ENCODE results near the gene PAX3. TPM values are rescaled to one million over a fixed set of nuclear protein-coding genes. Genes with fewer than 3 reads are reported as not detected.

PAX3 gene
- total RNA-seq, 1 donor from 2014 or later = not detected

GRCh38 chr2:222298001-222298310, 842 bp downstream of the PAX3 start:
- H3K27me3 ChIP-seq (ENCODE audit: control insufficient read depth, insufficient read depth, low read length) = peaks cover 89% of the 10 kb centered on the region
- FAIRE-seq (no peak), DNase-seq (ENCODE audit: low read depth) (no peak)
- H3K36me3 ChIP-seq (ENCODE audit: control insufficient read depth, insufficient read depth, low read length) = no peaks in the 10 kb centered on the region
- no peak for TF ChIP-seq CTCF (IDR thresholded peaks at IDR 0.05; ENCODE audit: insufficient read depth, low read length, severe bottlenecking)
- H3K4me3 ChIP-seq (ENCODE audit: low read depth, low read length) = no peak overlapping the region

GRCh38 chr2:222297600-222297935, 1.2 kb downstream of the PAX3 start:
- no peaks in the 10 kb centered on the region for H3K36me3 ChIP-seq (ENCODE audit: control insufficient read depth, insufficient read depth, low read length)
- H3K27me3 ChIP-seq (ENCODE audit: control insufficient read depth, insufficient read depth, low read length) = peaks cover 89% of the 10 kb centered on the region
- FAIRE-seq (no peak), DNase-seq (ENCODE audit: low read depth) (no peak)
- TF ChIP-seq CTCF (IDR thresholded peaks at IDR 0.05; ENCODE audit: insufficient read depth, low read length, severe bottlenecking) = no peak
- H3K4me3 ChIP-seq (ENCODE audit: low read depth, low read length) = no peak overlapping the region

- Histone ChIP-seq H3K4me3 (ENCODE audit: low read depth, low read length) (no peak overlapping the region), H3K27me3 (ENCODE audit: control insufficient read depth, insufficient read depth, low read length) (peaks cover 88% of the 10 kb centered on the region), H3K36me3 (ENCODE audit: control insufficient read depth, insufficient read depth, low read length) (no peaks in the 10 kb centered on the region)
- DNase-seq (ENCODE audit: low read depth) (no peak), FAIRE-seq (no peak)
- no peak for TF ChIP-seq CTCF (IDR thresholded peaks at IDR 0.05; ENCODE audit: insufficient read depth, low read length, severe bottlenecking)
Observed at GRCh38 chr2:222296911-222297599, 1.7 kb downstream of the PAX3 start.

DNA sequence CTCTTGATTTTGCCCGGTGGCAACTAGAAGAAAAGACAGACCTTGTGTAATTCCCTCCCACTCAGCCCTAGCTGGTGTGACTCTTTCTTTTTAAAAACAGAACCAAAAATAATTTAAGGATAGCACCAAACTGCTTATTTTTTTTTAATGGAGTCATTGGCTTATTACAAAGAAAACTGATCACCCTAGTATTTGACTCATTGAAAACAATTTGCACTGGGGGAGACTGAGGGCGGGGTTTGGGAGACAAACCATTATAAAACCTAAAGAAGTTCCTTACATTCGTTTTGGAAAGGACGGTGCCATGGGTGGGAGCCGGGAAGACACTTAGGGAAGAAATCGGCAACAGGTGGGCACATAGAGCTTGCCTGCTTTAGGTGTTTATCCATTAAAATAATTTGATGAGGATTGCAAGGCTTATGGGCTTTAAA, 2.5 kb downstream of the PAX3 start:
- FAIRE-seq (no peak), DNase-seq (ENCODE audit: low read depth) (no peak)
- Histone ChIP-seq H3K4me3 (ENCODE audit: low read depth, low read length) (no peak overlapping the region), H3K27me3 (ENCODE audit: control insufficient read depth, insufficient read depth, low read length) (peaks cover 87% of the 10 kb centered on the region), H3K36me3 (ENCODE audit: control insufficient read depth, insufficient read depth, low read length) (no peaks in the 10 kb centered on the region)
- TF ChIP-seq CTCF (IDR thresholded peaks at IDR 0.05; ENCODE audit: insufficient read depth, low read length, severe bottlenecking) = no peak

DNA sequence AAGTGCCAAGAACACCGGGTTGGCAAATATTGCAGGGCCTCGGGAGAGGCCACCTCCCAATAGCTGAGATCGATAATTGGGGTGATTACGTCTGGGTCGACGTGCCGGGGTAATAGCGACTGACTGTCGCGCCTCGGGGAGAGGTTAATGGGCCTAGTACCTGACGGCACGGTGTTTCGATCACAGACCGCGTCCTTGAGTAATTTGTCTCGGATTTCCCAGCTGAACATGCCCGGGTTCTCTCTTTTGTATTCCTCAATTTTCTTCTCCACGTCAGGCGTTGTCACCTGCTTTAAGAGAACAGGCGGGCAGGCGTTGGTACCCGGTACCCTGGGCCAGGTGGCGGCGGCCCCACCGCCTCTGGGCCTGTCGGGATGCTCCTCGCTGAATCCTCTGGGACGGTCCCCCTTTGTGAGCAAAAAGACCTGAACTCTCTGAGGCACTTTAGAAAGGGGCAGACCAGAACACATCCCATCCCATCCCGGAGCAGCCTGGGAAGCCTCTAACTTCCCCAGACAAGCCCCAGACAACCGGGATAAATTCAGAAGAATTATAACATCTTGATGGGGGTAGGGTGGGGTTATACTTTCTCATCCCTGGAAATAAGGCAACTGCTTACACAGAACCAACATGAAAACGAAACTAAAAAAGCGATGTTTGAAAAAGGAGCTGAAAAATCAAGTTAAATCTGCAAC, 3.3 kb downstream of the PAX3 start:
- FAIRE-seq (no peak), DNase-seq (ENCODE audit: low read depth) (no peak)
- no peak for TF ChIP-seq CTCF (IDR thresholded peaks at IDR 0.05; ENCODE audit: insufficient read depth, low read length, severe bottlenecking)
- H3K36me3 ChIP-seq (ENCODE audit: control insufficient read depth, insufficient read depth, low read length) = no peaks in the 10 kb centered on the region
- H3K4me3 ChIP-seq (ENCODE audit: low read depth, low read length) = no peak overlapping the region
- peaks cover 87% of the 10 kb centered on the region for H3K27me3 ChIP-seq (ENCODE audit: control insufficient read depth, insufficient read depth, low read length)

GRCh38 chr2:222294996-222295367, 3.8 kb downstream of the PAX3 start:
- Histone ChIP-seq H3K27me3 (ENCODE audit: control insufficient read depth, insufficient read depth, low read length) (peaks cover 89% of the 10 kb centered on the region), H3K4me3 (ENCODE audit: low read depth, low read length) (no peak overlapping the region), H3K36me3 (ENCODE audit: control insufficient read depth, insufficient read depth, low read length) (no peaks in the 10 kb centered on the region)
- TF ChIP-seq CTCF (IDR thresholded peaks at IDR 0.05; ENCODE audit: insufficient read depth, low read length, severe bottlenecking) = no peak
- FAIRE-seq (no peak), DNase-seq (ENCODE audit: low read depth) (no peak)
